IPS-11a (cell line): ENCODE measurements around the gene ADNP.
"Not testable (repeated sequence)": the region's sequence is repeated elsewhere in the genome, so short reads cannot be mapped to it uniquely, and the experiment has no call there.

Experiments
- H3K4me3 ChIP-seq: one replicate; pipeline ENCODE4 v1.5.1; 2013; ENCODE audit warnings: low read depth, low read length, control low read depth

Gene ADNP

DNA sequence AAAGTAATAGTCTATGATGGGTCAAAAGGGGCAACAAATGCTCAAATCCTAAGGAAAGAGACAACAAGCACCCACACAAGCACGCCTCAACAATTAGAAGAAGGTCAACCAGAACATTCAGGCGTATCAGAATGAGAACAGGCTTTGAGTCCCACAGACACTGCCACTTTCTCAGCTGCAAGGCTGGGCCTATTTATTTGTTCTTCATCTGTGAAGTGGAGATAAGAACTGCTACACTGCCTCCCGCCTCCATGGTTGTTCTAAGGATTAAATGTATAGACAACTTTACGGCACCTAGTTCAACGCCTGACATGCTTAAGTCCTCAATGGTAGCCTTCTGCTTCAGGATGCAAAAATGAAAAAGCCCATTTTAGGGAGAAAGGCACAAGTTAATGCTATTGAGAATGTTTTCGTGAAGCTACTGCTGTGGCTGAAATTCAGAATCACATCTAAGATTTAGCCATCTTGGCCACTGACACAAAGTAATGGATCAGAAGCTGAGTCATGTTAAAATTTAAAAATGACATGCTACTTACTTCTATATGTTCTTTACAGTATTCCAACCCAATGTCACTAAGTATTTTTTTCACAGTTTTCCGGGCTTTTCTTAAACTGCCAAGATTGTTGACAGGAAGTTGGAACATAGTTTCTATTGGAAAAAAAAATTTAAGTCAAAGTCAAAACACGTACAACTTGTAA lies 27.7 kb downstream of the ADNP start:
- no peak overlapping the region for H3K4me3 ChIP-seq

DNA sequence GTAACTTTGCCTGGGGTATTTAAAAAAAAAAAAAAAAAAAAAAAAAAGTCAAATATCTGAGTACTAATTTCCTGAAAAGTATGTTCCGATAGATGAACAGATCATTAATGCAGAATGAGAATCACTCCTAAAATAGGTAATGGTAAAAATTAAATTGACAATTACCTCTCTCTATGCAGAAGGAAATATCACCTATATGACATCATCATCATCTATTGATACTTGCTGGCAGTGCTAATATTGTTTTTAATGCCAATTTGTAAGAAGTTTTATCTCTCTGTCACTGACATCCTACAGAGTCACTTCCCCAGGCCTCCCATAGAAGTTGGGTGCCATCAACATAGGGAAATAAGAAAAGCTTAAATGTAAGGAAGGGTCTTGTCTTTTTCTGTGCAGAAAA lies 29.9 kb downstream of the ADNP start:
- no peak overlapping the region for H3K4me3 ChIP-seq

GRCh38 chr20:50900261-50900660 lies 31.0 kb downstream of the ADNP start:
- H3K4me3 ChIP-seq = no peak overlapping the region

GRCh38 chr20:50898475-50898874 lies 32.8 kb downstream of the ADNP start:
- no peak overlapping the region for H3K4me3 ChIP-seq

- H3K4me3 ChIP-seq = no peak overlapping the region
These were observed 36.0 kb downstream of the ADNP start for GRCh38 chr20:50895111-50895830.

DNA sequence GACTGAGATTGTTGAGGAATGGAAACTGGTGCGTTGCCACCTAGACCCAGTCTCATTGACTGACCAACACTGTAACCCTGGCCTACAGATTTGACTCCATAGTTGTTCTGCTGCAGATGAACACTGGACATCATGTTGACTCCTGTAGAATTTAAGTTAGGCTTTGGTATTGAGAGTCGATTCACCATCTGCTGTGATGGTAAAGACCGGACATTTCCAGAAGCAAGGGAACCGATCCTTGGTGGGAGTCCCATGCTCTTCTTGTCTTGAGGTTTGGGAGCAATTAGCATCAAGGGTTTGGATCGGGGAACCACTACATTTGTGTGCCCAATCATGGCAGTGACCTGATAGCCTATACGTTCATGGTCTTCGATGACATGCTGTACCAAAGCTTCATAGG lies 37.6 kb downstream of the ADNP start:
- H3K4me3 ChIP-seq = no peak overlapping the region

DNA sequence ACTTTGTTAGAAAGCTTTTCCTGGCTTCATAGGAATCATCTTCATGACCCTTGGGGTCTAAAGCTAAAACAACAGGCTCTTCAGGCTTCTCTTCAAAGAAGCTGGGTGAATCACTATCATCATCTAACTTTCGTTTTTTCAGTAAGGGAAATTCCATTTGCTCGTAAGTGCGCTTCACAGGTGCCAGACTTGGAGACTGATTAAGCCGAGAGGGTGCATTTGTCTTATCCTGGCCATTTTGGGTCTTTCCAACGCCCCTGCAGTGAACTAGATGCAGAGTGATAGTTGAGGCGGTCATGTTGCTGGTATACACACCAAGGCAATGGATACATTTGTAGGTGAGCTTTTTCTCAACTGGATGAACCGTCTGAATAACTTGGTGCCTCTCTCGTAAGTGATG lies 38.8 kb downstream of the ADNP start:
- no peak overlapping the region for H3K4me3 ChIP-seq

- H3K4me3 ChIP-seq = no peak overlapping the region
These were observed 40.1 kb downstream of the ADNP start for GRCh38 chr20:50891138-50891537.

GRCh38 chr20:50887576-50887975 lies 43.7 kb downstream of the ADNP start:
- H3K4me3 ChIP-seq = no peak overlapping the region

DNA sequence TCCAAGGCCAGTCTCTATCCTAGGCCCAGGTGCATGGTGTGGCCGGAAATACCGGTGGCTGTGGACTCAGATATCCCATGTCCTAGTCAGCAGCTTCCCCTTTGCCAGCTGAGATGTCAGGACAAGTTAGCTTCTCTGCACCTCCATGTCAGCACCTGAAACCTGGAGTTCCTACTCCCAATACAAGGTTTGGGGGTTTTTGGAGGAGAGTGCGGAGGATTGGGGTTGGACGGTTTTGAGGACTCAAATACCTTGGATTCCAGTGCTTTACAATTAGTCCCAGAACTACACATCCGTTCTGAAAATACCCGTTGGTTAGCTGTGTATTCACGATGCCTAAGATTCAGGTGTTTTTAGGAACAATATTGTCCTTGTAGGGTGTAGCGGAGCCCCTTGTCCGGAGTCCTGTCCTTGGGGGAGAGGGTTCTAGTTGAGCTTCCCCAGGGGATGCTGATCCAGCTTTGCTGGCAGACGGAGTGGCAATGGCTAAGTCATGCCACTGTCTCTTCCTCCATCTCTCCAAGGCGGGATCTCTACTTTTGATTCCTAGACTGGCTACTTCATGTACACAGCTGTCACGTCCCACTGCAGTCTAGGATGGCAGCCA lies 45.0 kb downstream of the ADNP start:
- no peak overlapping the region for H3K4me3 ChIP-seq

DNA sequence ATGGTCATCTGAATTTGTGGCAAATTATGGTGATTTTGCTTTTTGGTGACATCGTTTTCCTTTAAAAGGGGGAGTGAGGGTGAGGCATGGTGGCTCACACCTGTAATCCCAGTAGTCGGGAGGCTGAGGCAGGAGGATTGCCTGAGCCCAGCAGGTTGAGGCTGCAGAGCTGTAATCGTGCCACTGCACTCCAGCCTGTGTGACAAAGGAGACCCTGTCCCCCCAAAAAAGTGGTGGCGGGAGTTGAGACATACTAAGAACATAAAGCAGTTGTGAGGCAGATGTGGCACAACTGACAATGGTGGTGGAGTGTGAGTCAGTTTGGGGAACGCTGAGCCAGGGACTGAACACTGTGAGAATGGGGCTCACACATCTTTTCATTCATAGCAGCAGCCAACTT lies 45.5 kb downstream of the ADNP start:
- no peak overlapping the region for H3K4me3 ChIP-seq

- no peak overlapping the region for H3K4me3 ChIP-seq
These were observed 46.2 kb downstream of the ADNP start for GRCh38 chr20:50885068-50885467.

DNA sequence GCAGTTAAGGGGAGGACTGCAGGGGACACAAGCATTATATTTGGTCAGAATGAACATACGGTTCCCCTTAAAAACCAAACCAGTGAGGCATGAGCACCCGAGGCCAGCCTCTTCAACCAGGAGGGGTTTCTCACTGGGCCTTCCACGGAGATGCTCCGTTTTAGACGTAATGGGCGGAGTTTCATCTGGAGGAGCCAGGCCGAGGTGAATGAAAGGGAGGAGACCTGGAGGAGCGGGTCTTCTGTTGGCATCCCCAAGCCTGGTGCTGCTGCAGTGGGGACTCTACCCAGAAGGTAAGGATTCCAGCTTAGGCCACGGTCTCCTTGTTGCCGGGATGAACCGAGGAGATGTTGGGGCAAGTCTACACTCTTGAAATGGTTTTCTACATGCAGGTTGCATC lies 47.4 kb downstream of the ADNP start:
- no peak overlapping the region for H3K4me3 ChIP-seq

DNA sequence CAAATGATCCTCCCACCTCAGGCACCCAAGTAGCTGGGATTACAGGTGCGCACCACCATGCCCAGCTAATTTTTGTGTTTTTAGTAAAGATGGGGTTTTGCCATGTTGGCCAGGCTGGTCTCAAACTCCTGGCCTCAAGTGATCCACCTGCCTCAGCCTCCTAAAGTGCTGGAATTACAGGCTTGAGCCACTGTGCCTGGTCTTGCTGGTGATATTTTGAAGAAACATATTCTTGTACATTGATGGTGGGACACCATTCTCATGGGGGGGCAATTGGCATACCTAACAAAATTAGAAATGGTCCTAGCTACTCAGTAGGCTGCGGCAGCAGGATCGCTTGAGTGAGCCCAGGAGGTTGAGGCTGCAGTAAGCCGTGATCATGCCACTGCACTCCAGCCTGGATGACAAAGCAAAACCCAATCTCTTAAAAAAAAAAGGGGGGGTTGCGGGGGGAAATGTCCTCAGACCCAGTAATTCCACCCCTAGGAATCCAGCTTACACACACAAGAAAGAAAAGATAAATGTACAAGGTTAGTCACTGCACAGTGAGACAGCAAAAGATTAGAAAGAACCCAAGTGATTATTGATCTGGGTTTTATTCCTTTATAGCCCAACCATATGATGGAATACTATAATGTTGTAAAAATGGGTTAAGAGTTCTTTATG lies 49.3 kb downstream of the ADNP start:
- H3K4me3 ChIP-seq = not testable (repeated sequence)

DNA sequence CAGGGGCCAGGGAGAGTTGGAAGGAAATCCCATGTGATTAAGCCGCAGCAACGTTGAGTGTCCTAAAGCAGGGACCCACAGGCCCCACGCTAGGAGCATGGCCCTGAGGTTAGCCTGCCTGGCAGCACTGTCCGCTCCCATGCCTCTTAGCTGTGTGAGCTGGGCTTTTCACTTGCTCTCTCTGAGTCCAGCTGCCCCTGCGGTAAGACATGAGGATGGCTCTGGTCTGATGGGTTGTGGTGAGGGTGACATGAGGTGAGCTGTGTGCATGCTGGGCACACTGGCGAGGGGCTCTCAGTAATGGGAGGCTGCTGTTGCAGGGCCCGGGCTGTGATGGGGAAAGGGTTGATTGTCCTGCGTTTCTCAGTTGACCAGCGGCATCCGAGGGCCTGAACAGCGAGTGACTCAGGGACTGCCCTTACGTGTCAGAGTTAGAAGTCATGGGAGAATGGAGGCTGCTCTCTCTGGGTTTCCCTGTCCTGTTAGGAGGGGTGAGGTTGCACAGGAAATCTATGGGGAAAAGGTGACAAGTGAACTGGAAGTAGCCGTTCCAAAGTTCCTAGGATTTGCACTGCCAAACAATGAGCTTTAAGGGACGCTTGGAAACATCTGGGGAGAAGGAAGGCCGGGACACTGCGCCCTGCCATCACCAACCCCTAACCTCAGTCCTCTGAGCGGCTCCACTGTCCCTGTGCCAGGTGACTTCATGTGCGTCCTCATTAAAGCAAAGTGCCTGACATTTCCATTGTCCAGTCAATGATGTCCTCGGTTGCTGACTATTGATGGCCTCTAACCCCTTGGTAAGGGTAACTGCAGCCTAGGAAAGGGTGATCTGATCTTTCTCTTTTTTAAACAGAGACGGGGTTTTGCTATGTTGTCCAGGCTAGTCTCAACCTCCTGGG lies 51.3 kb downstream of the ADNP start:
- H3K4me3 ChIP-seq = no peak overlapping the region

DNA sequence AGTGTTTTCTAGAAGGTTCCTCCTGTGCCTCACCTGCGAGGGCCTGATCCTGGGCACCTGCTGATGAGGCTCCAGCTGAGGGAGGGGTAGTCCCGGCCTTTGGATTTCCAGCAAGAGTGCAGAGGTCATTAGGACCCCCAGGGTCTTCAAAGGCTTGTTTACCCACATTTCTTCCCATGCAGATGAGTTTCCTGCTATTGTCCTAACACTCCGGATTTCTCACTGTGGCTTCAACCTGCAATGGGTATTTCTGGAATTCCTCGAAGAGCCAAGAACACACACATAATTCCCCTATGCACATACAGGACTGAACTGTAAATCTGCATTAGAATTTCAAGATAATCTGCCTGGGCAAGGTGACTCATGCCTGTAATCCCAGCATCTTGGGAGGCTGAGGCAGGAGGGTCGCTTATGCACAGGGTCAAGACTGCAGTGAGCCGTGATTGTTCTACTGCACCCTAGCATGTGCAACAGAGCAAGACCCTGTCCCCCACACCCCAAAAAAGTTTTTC lies 53.9 kb downstream of the ADNP start:
- no peak overlapping the region for H3K4me3 ChIP-seq

GRCh38 chr20:50876816-50877215 lies 54.4 kb downstream of the ADNP start:
- H3K4me3 ChIP-seq = no peak overlapping the region

DNA sequence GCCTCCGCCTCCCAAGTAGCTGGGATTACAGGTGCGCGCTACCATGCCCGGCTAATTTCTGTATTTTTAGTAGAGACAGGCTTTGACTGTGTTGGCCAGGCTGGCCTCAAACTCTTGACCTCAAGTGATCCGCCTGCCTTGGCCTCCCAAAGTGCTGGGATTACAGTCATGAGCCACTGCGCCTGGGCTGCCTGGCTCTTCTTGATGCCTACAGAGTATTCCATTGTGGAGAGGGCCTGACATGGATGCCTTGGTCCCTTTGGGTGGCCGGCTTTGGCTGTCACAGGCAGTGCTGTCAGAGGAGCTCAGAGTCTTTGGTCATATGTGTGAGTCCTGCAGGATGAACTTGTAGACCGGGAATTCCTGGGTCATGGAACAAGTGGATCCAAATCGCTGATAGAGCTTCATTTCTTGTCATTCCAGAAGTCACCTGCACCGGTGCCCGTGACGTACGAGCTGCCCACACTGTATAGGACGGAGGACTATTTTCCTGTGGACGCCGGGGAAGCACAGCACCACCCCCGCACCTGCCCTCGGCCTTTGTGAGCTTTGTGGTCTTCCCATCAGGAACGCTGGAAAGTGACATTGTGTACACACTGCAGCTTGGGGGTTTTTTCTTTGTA lies 55.1 kb downstream of the ADNP start:
- H3K4me3 ChIP-seq = no peak overlapping the region

GRCh38 chr20:50874758-50875665 lies 56.2 kb downstream of the ADNP start:
- no peak overlapping the region for H3K4me3 ChIP-seq
